Vagina (tissue), 2 donors: ENCODE results near the gene STK10.
"Not testable (repeated sequence)": the region's sequence is repeated elsewhere in the genome, so short reads cannot be mapped to it uniquely, and the experiment has no call there.

Source experiments
- CTCF ChIP-seq, 3 experiments: fragments of 450-650 bp in 2 of 3; fragments of 200-600 bp in 1 of 3; sonication (generic) in 1 of 3; IDR thresholded peaks; one replicate each; pipeline ENCODE4 v1.5.1; 2017 to 2019; ENCODE audit warnings: antibody characterized with exemption in 3 of 3, mild to moderate bottlenecking in 2 of 3, moderate library complexity in 2 of 3
- POLR2A ChIP-seq, 2 donors: fragments of 450-650 bp; IDR thresholded peaks; one replicate each; pipeline ENCODE4 v1.6.1; 2017; ENCODE audit warnings: antibody characterized with exemption in 2 of 2, mild to moderate bottlenecking in 2 of 2, moderate library complexity in 2 of 2
- POLR2AphosphoS5 ChIP-seq, 2 donors: sonication (generic); formaldehyde crosslinking; IDR thresholded peaks; one replicate each; pipeline ENCODE4 v1.9.0; 2017; ENCODE audit warnings: antibody characterized with exemption in 2 of 2, mild to moderate bottlenecking in 2 of 2, low read depth in 1 of 2; ENCODE audit not compliant: insufficient read depth in 1 of 2

DNA sequence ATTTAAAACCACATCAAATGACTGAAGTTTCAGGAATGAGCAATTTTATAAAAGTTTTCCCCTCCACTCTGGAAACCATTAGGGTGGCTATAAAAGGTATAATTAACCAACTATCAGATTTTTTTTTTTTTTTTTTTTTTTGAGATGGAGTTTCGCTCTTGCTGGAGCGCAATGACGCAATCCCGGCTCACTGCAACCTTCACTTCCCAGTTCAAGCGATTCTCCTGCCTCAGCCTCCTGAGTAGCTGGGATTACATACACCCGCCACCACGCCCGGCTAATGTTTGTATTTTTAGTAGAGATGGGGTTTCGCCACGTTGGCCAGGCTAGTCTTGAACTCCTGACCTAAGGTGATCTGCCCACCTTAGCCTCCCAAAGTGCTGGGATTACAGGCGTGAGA, 18.0 kb upstream of the STK10 start:
- not testable (repeated sequence) for TF ChIP-seq POLR2A (IDR thresholded peaks at IDR 0.05); CTCF (IDR thresholded peaks at IDR 0.05); POLR2AphosphoS5 (IDR thresholded peaks at IDR 0.05; ENCODE audit: insufficient read depth in 1 of 2, low read depth in 1 of 2)
